ENCODE results near the gene ESYT3. TPM values are rescaled to one million over a fixed set of nuclear protein-coding genes. Genes with fewer than 3 reads are reported as not detected.

Gene ESYT3
- total RNA-seq, 1 experiment from 2014 or later, result 6.4 TPM

- H3F3A ChIP-seq (ENCODE audit: insufficient read depth, low read depth), result no peaks in the 10 kb centered on the region
- ChIA-PET CTCF (interaction anchor here (0.5 kb wide), 1 partner anchor 40 kb away, joined by 10 read pairs; no protein-coding TSS in a partner anchor), POLR2A (ENCODE audit: unreplicated experiment) (no interaction called here)
- H3K27me3 ChIP-seq (ENCODE audit: insufficient read depth, low read depth), result no peaks in the 10 kb centered on the region
- no peaks in the 10 kb centered on the region for H4K20me1 ChIP-seq (ENCODE audit: insufficient read depth)
- no peak overlapping the region for H3K4me3 ChIP-seq
- no peak for TF ChIP-seq EZH2 (IDR thresholded peaks at IDR 0.05; ENCODE audit: low read depth)
- TF ChIP-seq CTCF (conservative IDR thresholded peaks at IDR 0.05), result no peak
- no peaks in the 10 kb centered on the region for H3K9me2 ChIP-seq (ENCODE audit: insufficient read depth)
- no peaks in the 10 kb centered on the region for H3K9me3 ChIP-seq (ENCODE audit: insufficient read depth, low read depth)
- no peak overlapping the region for H2AFZ ChIP-seq
- peak overlapping the region; percentile 23 for H3K4me2 ChIP-seq
- intact Hi-C loops (cut with micrococcal nuclease; ENCODE audit: unreplicated experiment), result no loop called here
- H3K79me2 ChIP-seq (ENCODE audit: low read depth), result no peaks in the 10 kb centered on the region
- BruUV-seq (replicated peaks), result TSS peak; percentile 80
- H3K27ac ChIP-seq, result no peak overlapping the region
- H3K36me3 ChIP-seq (ENCODE audit: low read depth), result no peaks in the 10 kb centered on the region
- peaks cover 12% of the 10 kb centered on the region for H3K4me1 ChIP-seq (replicated peaks; ENCODE audit: insufficient read depth)
- DNase-seq, result peak; percentile 59 to 82
These were observed 44.4 kb upstream of the ESYT3 start for GRCh38 chr3:138389841-138390581.

GRCh38 chr3:138390582-138390932 is 43.9 kb upstream of the ESYT3 start:
- intact Hi-C loops (cut with micrococcal nuclease; ENCODE audit: unreplicated experiment), result no loop called here
- POLR2A ChIA-PET (ENCODE audit: unreplicated experiment), result interaction anchor here (0.6 kb wide), 2 partner anchors 84 to 204 kb away, joined by 3 to 11 read pairs; partner anchors contain the start of gene ARMC8
- H3K4me2 ChIP-seq, result peak overlapping the region; percentile 23; the same call in 1 of the 2 replicates
- no peak overlapping the region for H3K27ac ChIP-seq
- H3K9me3 ChIP-seq (ENCODE audit: insufficient read depth, low read depth), result no peaks in the 10 kb centered on the region
- H3K9me2 ChIP-seq (ENCODE audit: insufficient read depth), result no peaks in the 10 kb centered on the region
- no peaks in the 10 kb centered on the region for H3K79me2 ChIP-seq (ENCODE audit: low read depth)
- no peaks in the 10 kb centered on the region for H3F3A ChIP-seq (ENCODE audit: insufficient read depth, low read depth)
- DNase-seq, result no peak
- no peak overlapping the region for H3K4me3 ChIP-seq
- H4K20me1 ChIP-seq (ENCODE audit: insufficient read depth), result no peaks in the 10 kb centered on the region
- H3K36me3 ChIP-seq (ENCODE audit: low read depth), result no peaks in the 10 kb centered on the region
- H3K27me3 ChIP-seq (ENCODE audit: insufficient read depth, low read depth), result no peaks in the 10 kb centered on the region
- H2AFZ ChIP-seq, result no peak overlapping the region
- TF ChIP-seq EZH2 (IDR thresholded peaks at IDR 0.05; ENCODE audit: low read depth) (no peak), CTCF (conservative IDR thresholded peaks at IDR 0.05) (no peak)
- no TSS peak for BruUV-seq (replicated peaks)
- peaks cover 12% of the 10 kb centered on the region for H3K4me1 ChIP-seq (replicated peaks; ENCODE audit: insufficient read depth)
- CTCF ChIA-PET, result interaction anchor here (0.5 kb wide), 1 partner anchor 41 kb away, joined by 10 read pairs; no protein-coding TSS in a partner anchor

- BruUV-seq (replicated peaks), result no TSS peak
- no peak for DNase-seq
- POLR2A ChIA-PET (ENCODE audit: unreplicated experiment), result no interaction called here
- intact Hi-C loops (cut with micrococcal nuclease; ENCODE audit: unreplicated experiment), result no loop called here
- CTCF ChIA-PET, result interaction anchor here (0.6 kb wide), 1 partner anchor 44 kb away, joined by 5 read pairs; no protein-coding TSS in a partner anchor
- Histone ChIP-seq H3K36me3 (ENCODE audit: low read depth) (no peaks in the 10 kb centered on the region), H3K9me2 (ENCODE audit: insufficient read depth) (no peaks in the 10 kb centered on the region), H3K27ac (no peak overlapping the region), H3K4me3 (no peak overlapping the region), H4K20me1 (ENCODE audit: insufficient read depth) (no peaks in the 10 kb centered on the region), H3K9me3 (ENCODE audit: insufficient read depth, low read depth) (no peaks in the 10 kb centered on the region), H3K27me3 (ENCODE audit: insufficient read depth, low read depth) (no peaks in the 10 kb centered on the region), H2AFZ (no peak overlapping the region), H3K4me1 (replicated peaks; ENCODE audit: insufficient read depth) (peaks cover 12% of the 10 kb centered on the region), H3F3A (ENCODE audit: insufficient read depth, low read depth) (no peaks in the 10 kb centered on the region), H3K4me2 (no peak overlapping the region), H3K79me2 (ENCODE audit: low read depth) (no peaks in the 10 kb centered on the region)
- no peak for TF ChIP-seq CTCF (conservative IDR thresholded peaks at IDR 0.05)
- no peak for TF ChIP-seq EZH2 (IDR thresholded peaks at IDR 0.05; ENCODE audit: low read depth)
These were observed 40.3 kb upstream of the ESYT3 start for GRCh38 chr3:138394156-138394555.

All from PC-9 (cell line).